ENCODE results near the gene MSN. TPM values are rescaled to one million over a fixed set of nuclear protein-coding genes. Genes with fewer than 3 reads are reported as not detected.
"Not testable (repeated sequence)": the region's sequence is repeated elsewhere in the genome, so short reads cannot be mapped to it uniquely, and the experiment has no call there.

MSN gene
- total RNA-seq, 1 experiment from 2014 or later: 224 TPM

GRCh38 chrX:65634732-65635131, 32.7 kb upstream of the MSN start:
- ChIA-PET CTCF (interaction anchor here (0.7 to 0.9 kb wide), 2 partner anchors 69 to 351 kb away, joined by 3 read pairs; no protein-coding TSS in a partner anchor), POLR2A (interaction anchor here (0.8 kb wide), 1 partner anchor 10 kb away, joined by 3 read pairs; no protein-coding TSS in a partner anchor)
- H3K9me3 Mint-ChIP-seq (ENCODE audit: unreplicated experiment): peaks cover 5% of the 10 kb centered on the region
- DNase-seq (ENCODE audit: unreplicated experiment): no peak
- no TSS peak for BruUV-seq (replicated peaks)
- no peak overlapping the region for H3K4me3 Mint-ChIP-seq (ENCODE audit: unreplicated experiment)
- H3K27me3 Mint-ChIP-seq (ENCODE audit: insufficient read depth, unreplicated experiment): no peaks in the 10 kb centered on the region
- intact Hi-C loops (cut with micrococcal nuclease): no loop called here
- peak overlapping the region; percentile 29 for H3K27ac Mint-ChIP-seq (ENCODE audit: low read depth, unreplicated experiment)
- TF ChIP-seq, protein P1, sequence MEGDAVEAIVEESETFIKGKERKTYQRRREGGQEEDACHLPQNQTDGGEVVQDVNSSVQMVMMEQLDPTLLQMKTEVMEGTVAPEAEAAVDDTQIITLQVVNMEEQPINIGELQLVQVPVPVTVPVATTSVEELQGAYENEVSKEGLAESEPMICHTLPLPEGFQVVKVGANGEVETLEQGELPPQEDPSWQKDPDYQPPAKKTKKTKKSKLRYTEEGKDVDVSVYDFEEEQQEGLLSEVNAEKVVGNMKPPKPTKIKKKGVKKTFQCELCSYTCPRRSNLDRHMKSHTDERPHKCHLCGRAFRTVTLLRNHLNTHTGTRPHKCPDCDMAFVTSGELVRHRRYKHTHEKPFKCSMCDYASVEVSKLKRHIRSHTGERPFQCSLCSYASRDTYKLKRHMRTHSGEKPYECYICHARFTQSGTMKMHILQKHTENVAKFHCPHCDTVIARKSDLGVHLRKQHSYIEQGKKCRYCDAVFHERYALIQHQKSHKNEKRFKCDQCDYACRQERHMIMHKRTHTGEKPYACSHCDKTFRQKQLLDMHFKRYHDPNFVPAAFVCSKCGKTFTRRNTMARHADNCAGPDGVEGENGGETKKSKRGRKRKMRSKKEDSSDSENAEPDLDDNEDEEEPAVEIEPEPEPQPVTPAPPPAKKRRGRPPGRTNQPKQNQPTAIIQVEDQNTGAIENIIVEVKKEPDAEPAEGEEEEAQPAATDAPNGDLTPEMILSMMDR (IDR thresholded peaks at IDR 0.05; ENCODE audit: unreplicated experiment): no peak
- H3K36me3 Mint-ChIP-seq (ENCODE audit: insufficient read depth, unreplicated experiment): no peaks in the 10 kb centered on the region
- peaks cover 13% of the 10 kb centered on the region for H3K4me1 Mint-ChIP-seq (ENCODE audit: insufficient read depth, unreplicated experiment)

- peaks cover 5% of the 10 kb centered on the region for H3K9me3 Mint-ChIP-seq (ENCODE audit: unreplicated experiment)
- H3K27me3 Mint-ChIP-seq (ENCODE audit: insufficient read depth, unreplicated experiment): no peaks in the 10 kb centered on the region
- DNase-seq (ENCODE audit: unreplicated experiment): peak; percentile 42
- BruUV-seq (replicated peaks): no TSS peak
- no peak overlapping the region for H3K4me3 Mint-ChIP-seq (ENCODE audit: unreplicated experiment)
- intact Hi-C loops (cut with micrococcal nuclease): no loop called here
- peak overlapping the region; percentile 29 for H3K27ac Mint-ChIP-seq (ENCODE audit: low read depth, unreplicated experiment)
- ChIA-PET CTCF (interaction anchor here (0.7 to 0.9 kb wide), 2 partner anchors 68 to 351 kb away, joined by 3 read pairs; no protein-coding TSS in a partner anchor), POLR2A (interaction anchor here (0.8 to 1.3 kb wide), 2 partner anchors 9 to 10 kb away, joined by 3 read pairs; no protein-coding TSS in a partner anchor)
- H3K36me3 Mint-ChIP-seq (ENCODE audit: insufficient read depth, unreplicated experiment): no peaks in the 10 kb centered on the region
- H3K4me1 Mint-ChIP-seq (ENCODE audit: insufficient read depth, unreplicated experiment): peaks cover 13% of the 10 kb centered on the region
- TF ChIP-seq, protein P1 (IDR thresholded peaks at IDR 0.05; ENCODE audit: unreplicated experiment): no peak
Observed at GRCh38 chrX:65635378-65635777, 32.1 kb upstream of the MSN start.

DNA sequence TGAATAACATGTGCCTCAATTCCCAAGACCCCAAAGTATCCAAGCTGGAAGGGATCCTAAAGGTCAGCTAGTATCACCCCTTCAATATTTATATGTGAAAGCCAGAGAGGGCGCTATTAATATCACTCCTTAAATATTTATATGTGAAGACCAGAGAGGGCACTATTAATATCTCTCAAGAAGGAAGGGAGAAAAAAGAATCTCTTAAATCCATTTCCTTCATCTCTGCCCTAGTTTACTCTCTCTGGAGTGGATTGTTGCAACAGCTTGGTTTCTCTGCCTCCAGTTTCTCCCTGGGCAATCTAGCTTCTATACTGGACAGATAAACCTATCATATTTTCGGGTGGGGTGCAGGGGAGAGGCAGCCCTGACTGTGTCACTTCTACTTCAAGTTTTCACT, 31.6 kb upstream of the MSN start:
- TF ChIP-seq, protein P1 (IDR thresholded peaks at IDR 0.05; ENCODE audit: unreplicated experiment): no peak
- no peak for DNase-seq (ENCODE audit: unreplicated experiment)
- Mint-ChIP-seq H3K4me3 (ENCODE audit: unreplicated experiment) (no peak overlapping the region), H3K4me1 (ENCODE audit: insufficient read depth, unreplicated experiment) (peaks cover 13% of the 10 kb centered on the region), H3K36me3 (ENCODE audit: insufficient read depth, unreplicated experiment) (no peaks in the 10 kb centered on the region), H3K27me3 (ENCODE audit: insufficient read depth, unreplicated experiment) (no peaks in the 10 kb centered on the region), H3K27ac (ENCODE audit: low read depth, unreplicated experiment) (no peak overlapping the region), H3K9me3 (ENCODE audit: unreplicated experiment) (peaks cover 5% of the 10 kb centered on the region)
- CTCF ChIA-PET: interaction anchor here (0.9 kb wide), 1 partner anchor 350 kb away, joined by 3 read pairs; no protein-coding TSS in a partner anchor
- POLR2A ChIA-PET: interaction anchor here (1.3 kb wide), 1 partner anchor 11 kb away, joined by 3 read pairs; no protein-coding TSS in a partner anchor
- intact Hi-C loops (cut with micrococcal nuclease): no loop called here
- no TSS peak for BruUV-seq (replicated peaks)

DNA sequence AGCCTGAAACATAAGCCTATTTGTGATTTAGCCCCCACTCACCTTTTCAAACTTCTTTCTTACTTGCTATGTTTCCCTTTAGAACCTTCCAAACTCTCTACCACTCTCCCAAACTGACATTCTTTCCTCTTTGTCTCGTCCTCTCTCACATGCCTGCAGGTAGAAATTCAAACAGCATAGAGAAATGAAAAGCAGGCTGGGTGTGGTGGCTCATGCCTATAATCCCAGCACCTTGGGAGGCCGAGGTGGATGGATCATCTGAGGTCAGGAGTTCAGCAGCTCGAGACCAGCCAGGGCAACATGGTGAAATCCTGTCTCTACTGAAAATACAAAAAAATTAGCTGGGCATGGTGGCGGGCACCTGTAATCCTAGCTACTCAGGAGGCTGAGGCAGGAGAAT, 31.2 kb upstream of the MSN start:
- ChIA-PET CTCF (interaction anchor here (0.6 kb wide), 1 partner anchor 174 kb away, joined by 3 read pairs; no protein-coding TSS in a partner anchor), POLR2A (interaction anchor here (1.3 kb wide), 1 partner anchor 11 kb away, joined by 3 read pairs; no protein-coding TSS in a partner anchor)
- H3K27me3 Mint-ChIP-seq (ENCODE audit: insufficient read depth, unreplicated experiment); H3K4me3 Mint-ChIP-seq (ENCODE audit: unreplicated experiment); BruUV-seq (replicated peaks); H3K27ac Mint-ChIP-seq (ENCODE audit: low read depth, unreplicated experiment); H3K36me3 Mint-ChIP-seq (ENCODE audit: insufficient read depth, unreplicated experiment); DNase-seq (ENCODE audit: unreplicated experiment); H3K9me3 Mint-ChIP-seq (ENCODE audit: unreplicated experiment); intact Hi-C loops (cut with micrococcal nuclease): not testable (repeated sequence)
- peaks cover 13% of the 10 kb centered on the region for H3K4me1 Mint-ChIP-seq (ENCODE audit: insufficient read depth, unreplicated experiment)
